ENCODE measurements around the gene CPT1B. TPM values are rescaled to one million over a fixed set of nuclear protein-coding genes. Genes with fewer than 3 reads are reported as not detected.

CPT1B gene
- total and polyA plus RNA-seq, 2 of the 8 experiments (the other 6 are each of a cell fraction or from before 2014, with no cell fraction given), result 34.2 to 36.2 TPM

DNA sequence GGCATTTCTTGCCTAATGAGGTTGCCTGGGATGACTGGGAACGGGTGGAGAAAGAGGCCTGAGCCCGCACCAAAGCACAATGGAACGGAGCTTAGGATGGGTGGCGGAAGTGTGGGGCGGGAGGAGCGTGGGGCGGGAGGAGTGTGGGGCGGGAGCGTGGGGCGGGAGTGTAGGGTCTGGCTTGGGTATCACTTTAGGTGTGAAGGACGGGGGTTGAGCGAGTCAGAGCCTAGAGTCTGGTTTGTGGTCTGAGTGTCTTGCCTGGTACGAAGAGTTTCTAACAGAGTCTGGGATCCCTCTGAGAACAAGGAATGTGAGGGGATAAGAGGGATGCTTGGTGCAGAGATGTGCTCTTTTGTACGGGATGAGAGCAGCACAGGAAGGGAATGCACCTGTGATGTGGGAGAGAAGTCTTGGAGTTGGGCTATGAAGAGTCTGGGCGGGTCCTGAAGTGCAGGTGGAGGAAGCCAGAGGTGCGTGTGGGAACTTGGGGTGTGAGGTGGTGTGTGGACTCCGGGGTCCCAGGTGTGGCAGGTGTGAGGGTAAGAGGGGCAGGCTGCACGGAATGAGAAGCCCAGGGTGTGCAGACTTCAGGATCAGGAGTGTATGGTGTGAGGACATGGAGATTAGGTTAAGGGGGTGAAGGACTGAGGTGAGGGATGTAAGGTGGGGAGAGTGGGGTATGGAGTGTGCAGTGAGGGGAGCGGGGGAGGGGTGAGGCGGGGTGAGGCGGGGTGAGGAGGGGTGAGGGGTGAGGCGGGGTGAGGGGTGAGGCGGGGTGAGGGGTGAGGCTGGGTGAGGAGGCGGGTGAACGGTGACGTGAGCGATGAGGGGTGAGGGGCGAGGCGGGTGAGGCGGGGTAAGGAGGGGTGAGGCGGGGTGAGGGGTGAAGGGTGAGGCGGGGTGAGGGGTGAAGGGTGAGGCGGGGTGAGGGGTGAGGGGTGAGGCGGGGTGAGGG lies 16.5 kb downstream of the CPT1B start (continued):
- TF ChIP-seq, protein P1, sequence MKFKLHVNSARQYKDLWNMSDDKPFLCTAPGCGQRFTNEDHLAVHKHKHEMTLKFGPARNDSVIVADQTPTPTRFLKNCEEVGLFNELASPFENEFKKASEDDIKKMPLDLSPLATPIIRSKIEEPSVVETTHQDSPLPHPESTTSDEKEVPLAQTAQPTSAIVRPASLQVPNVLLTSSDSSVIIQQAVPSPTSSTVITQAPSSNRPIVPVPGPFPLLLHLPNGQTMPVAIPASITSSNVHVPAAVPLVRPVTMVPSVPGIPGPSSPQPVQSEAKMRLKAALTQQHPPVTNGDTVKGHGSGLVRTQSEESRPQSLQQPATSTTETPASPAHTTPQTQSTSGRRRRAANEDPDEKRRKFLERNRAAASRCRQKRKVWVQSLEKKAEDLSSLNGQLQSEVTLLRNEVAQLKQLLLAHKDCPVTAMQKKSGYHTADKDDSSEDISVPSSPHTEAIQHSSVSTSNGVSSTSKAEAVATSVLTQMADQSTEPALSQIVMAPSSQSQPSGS (IDR thresholded peaks at IDR 0.05; ENCODE audit: low read length), result no peak
- TF ChIP-seq HDAC6 (IDR thresholded peaks at IDR 0.05; ENCODE audit: low read depth, low read length) (no peak), ZNF274 (IDR thresholded peaks at IDR 0.05; ENCODE audit: borderline replicate concordance, extremely low read depth, low read length) (no peak), PHF8 (conservative IDR thresholded peaks at IDR 0.05; ENCODE audit: low read depth, low read length) (no peak), SP4 (IDR thresholded peaks at IDR 0.05; ENCODE audit: low read length) (no peak), KDM1A (IDR thresholded peaks at IDR 0.05; ENCODE audit: borderline replicate concordance, low read length) (no peak), TEAD4 (IDR thresholded peaks at IDR 0.05; ENCODE audit: low read depth, low read length) (no peak), EGR1 (IDR thresholded peaks at IDR 0.05; ENCODE audit: borderline replicate concordance, low read depth, low read length) (no peak), NANOG (IDR thresholded peaks at IDR 0.05; ENCODE audit: insufficient read depth, low read depth, low read length, poor library complexity, severe bottlenecking) (no peak), YY1 (IDR thresholded peaks at IDR 0.05; ENCODE audit: low read depth, low read length) (no peak), SUZ12 (IDR thresholded peaks at IDR 0.05; ENCODE audit: low read length) (no peak)
- TF ChIP-seq, protein P2, sequence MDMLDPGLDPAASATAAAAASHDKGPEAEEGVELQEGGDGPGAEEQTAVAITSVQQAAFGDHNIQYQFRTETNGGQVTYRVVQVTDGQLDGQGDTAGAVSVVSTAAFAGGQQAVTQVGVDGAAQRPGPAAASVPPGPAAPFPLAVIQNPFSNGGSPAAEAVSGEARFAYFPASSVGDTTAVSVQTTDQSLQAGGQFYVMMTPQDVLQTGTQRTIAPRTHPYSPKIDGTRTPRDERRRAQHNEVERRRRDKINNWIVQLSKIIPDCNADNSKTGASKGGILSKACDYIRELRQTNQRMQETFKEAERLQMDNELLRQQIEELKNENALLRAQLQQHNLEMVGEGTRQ (IDR thresholded peaks at IDR 0.05; ENCODE audit: low read length), result no peak
